Activated CD4-positive, alpha-beta T cell treated with anti-CD3 and anti-CD28 coated beads, Interleukin-2, amount 10 ng/mL, durations not matched to agents 24 days and 14 days (primary cell): Measurements from ENCODE around the gene DDX23. TPM values are rescaled to one million over a fixed set of nuclear protein-coding genes. Genes with fewer than 3 reads are reported as not detected.
A peak's percentile ranks its signal among the peaks of the same experiment; 100 is the strongest.

Source experiments
- DNase-seq: peaks from one replicate; pipeline ENCODE4 v3.0.0; 2022
- H3K27ac Mint-ChIP-seq: one replicate; pipeline ENCODE4 v1.8.0; 2022; ENCODE audit warnings: mild to moderate bottlenecking, mixed read lengths
- H3K27me3 Mint-ChIP-seq: one replicate; pipeline ENCODE4 v1.8.0; 2022; ENCODE audit warnings: mixed read lengths
- H3K36me3 Mint-ChIP-seq: one replicate; pipeline ENCODE4 v1.8.0; 2022; ENCODE audit warnings: low read depth, mild to moderate bottlenecking, mixed read lengths
- H3K4me1 Mint-ChIP-seq: one replicate; pipeline ENCODE4 v1.8.0; 2021; ENCODE audit warnings: mixed read lengths
- H3K4me3 Mint-ChIP-seq: one replicate; pipeline ENCODE4 v1.8.0; 2022; ENCODE audit warnings: mild to moderate bottlenecking, moderate library complexity, mixed read lengths
- H3K9me3 Mint-ChIP-seq: one replicate; pipeline ENCODE4 v1.8.0; 2021; ENCODE audit warnings: mixed read lengths
- intact Hi-C: fragments of 100-400 bp; cut with micrococcal nuclease; formaldehyde crosslinking; loops from one replicate; pipeline ENCODE4 v1.15.1; 2023
- total RNA-seq: library from RNA; stranded (reverse); gene quantifications from 2 replicates; pipeline ENCODE4 v1.2.3, GENCODE V29; 2022

DDX23 gene
- total RNA-seq, 1 donor from 2014 or later = 122 TPM

DNA sequence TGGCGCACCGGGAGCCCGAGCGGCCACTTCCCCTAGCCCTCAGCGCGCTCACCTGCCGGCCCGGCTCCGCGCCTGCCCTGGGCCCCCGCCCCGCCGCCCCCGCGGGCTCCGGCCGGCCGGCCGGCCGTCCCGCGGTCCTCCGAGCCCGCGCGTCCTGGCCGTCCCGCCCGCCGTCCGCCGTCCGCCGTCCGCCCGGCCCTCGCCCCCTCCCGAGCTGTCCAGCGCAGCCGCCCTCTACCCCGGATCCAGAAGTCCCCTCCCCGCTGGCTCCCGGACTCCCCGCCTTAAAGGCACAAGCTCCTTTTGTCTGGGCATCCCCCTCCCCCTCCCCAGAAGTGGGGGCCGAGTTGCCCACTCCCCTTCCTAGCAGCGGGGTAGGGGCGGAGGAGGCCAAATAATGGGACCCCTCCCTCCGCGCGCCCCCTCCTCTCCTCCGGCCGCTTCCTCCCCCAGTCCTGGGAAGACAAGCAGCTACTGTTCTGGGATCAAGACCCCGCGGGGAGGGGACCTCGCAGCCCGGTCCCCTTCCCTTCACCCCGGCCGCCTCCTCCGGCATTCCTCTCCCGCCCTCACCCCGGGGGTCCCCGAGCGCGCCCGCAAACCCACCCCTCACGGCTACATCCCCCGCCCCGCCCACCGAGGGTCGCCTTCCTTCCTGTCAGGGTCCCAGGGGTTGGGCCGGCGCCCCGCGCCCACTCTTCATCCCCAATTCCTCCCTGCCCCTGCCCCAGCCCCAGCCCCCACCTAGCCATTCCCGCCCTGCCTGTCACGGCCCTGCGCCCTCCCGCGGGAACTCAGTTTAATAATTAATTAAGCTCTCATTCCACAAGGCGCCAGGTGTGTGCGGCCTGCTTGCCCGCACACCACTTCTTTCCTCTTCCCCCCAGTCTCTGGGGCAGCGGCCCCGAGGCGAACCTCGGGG is 62.8 kb downstream of the DDX23 start, which contains the start of gene ADCY6:
Gene ADCY6, minus strand, starts transcription at position 236 of the 922 bp plus-strand sequence. CDS start 5,655 bp downstream, outside the sequence.
- Mint-ChIP-seq H3K9me3 (no peaks in the 10 kb centered on the region), H3K27ac (no peak within 1 kb of the TSS), H3K27me3 (peaks cover 46% of the 10 kb centered on the region), H3K36me3 (no peaks in the 10 kb centered on the region), H3K4me1 (peaks cover 2% of the 10 kb centered on the region), H3K4me3 (peak within 1 kb of the TSS; percentile 72)
- DNase-seq = peak; percentile 63
- intact Hi-C loops = no loop called here

DNA sequence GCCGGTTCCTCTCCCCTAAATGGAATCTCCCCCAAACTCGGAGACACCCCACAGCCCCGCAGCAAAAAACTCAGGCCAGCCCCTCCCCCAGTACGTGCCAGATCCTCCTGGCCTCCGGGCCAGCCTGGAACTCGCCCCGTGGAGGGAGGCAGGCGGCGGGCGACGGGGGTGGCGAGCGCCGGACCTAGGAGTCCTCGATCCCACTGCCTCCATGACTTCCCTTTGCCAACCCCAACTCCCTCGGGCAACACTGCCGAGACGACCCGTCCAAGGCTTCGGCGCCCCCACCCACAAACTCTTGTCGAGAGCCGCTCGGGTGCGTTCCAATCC is 63.5 kb downstream of the DDX23 start:
- Mint-ChIP-seq H3K4me1 (peaks cover 2% of the 10 kb centered on the region), H3K9me3 (no peaks in the 10 kb centered on the region), H3K27me3 (peaks cover 46% of the 10 kb centered on the region), H3K36me3 (no peaks in the 10 kb centered on the region), H3K4me3 (peak overlapping the region; percentile 72), H3K27ac (no peak overlapping the region)
- no peak for DNase-seq
- intact Hi-C loops = no loop called here

DNA sequence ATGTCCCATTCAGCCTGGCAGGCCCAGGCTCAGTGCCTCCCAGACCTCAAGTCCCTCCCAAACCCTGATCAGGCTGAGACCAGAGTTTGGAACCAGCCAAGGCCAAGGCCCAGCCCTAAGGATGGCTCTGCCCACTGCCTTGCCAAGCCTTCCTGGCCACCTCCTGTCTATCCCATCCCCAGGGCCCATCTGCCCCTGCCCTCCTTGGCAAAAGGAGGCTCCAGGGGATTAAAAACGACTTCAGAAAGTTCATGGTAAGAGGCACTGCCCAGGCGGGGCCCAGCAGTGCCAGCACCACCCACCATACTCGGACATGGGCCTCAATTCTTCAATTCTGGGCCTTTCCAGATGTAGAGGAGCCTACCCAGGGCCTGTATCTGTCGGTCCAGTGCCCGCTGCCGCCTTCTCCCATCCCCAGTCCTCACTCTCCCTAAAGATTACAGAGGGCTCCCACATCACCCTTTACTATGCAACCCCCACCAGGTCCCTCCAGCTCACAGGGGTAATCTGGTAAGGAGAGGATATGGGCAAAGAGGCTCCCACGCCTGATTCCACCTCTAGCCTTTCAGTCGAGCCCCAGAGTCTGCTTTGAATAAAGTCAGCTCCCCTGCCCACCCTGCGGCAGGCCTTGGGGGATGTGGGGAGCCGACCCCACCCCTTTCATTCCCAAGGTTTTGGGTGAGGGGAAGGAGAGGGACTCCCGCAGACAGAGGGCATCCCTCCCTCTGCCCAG is 64.0 kb downstream of the DDX23 start:
- intact Hi-C loops = no loop called here
- Mint-ChIP-seq H3K27ac (no peak overlapping the region), H3K4me1 (peaks cover 2% of the 10 kb centered on the region), H3K9me3 (no peaks in the 10 kb centered on the region), H3K4me3 (peak overlapping the region; percentile 72), H3K27me3 (peaks cover 44% of the 10 kb centered on the region), H3K36me3 (no peaks in the 10 kb centered on the region)
- no peak for DNase-seq

DNA sequence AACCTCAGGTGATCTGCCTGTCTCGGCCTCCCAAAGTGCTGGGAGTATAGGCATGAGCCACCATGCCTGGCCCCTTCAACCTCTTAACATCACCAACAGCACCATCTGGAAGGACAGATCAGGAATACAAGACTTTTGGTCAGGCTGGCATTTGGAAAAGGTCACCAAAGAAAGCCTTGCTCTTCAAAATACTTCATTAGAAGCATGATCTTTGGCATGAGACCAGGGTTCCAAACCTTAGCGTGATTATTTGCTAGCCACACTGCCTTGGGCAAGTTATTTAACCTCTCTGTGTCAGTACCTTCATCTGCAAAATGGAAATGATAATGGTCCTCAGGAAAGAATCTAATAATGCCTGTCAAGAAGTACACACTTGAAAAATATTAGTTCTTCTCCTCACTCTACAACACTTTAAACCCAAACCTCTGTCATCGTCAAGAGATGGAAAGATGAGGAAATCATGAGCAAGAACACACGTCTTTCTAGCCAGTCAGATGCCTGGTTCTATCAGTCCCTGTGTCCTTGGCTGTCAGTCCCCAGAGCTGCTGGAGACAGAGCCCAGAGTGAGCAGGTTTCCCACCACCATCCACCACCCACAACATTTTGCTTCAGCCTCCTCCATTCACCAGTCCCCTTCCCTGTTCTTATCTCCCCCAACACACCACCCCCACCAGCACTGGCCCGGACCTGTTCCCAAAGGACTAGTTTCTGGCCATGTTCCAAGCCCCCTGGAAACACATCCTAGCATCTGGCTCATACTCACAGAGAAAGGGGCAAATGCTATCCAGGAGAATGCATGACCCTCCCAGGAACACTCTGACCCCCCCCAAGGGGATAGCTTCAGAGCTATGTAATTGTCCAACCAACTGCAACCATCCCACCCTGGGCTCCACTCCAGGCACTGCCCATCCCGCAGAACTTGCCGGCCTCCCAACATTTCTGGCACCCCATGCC is 65.1 kb downstream of the DDX23 start:
- H3K27me3 Mint-ChIP-seq = peaks cover 45% of the 10 kb centered on the region
- H3K27ac Mint-ChIP-seq = no peak overlapping the region
- intact Hi-C loops = no loop called here
- DNase-seq = no peak
- H3K4me3 Mint-ChIP-seq = no peak overlapping the region
- H3K4me1 Mint-ChIP-seq = peaks cover 2% of the 10 kb centered on the region
- no peaks in the 10 kb centered on the region for H3K9me3 Mint-ChIP-seq
- H3K36me3 Mint-ChIP-seq = no peaks in the 10 kb centered on the region

DNA sequence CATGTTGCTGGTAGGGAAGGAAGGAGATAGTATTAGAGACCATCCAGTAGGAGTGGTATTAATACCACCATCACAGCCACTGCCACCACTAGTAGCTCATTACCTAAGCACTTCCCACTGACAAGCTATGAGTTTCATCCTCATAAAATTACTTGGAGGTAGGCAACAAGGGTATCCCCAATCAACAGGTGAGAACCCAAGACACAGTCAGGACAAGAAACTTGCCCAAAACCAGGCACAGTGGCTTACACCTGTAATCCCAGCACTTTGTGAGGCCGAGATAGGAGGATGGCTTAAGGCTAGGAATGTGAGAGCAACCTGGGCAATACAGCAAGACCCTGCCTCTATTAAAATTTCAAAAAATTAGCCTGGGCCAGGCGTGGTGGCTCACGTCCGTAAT is 68.5 kb downstream of the DDX23 start:
- Mint-ChIP-seq H3K4me3 (no peak overlapping the region), H3K36me3 (no peaks in the 10 kb centered on the region), H3K27ac (no peak overlapping the region), H3K9me3 (no peaks in the 10 kb centered on the region), H3K4me1 (no peaks in the 10 kb centered on the region), H3K27me3 (peaks cover 30% of the 10 kb centered on the region)
- DNase-seq = no peak
- intact Hi-C loops = no loop called here

DNA sequence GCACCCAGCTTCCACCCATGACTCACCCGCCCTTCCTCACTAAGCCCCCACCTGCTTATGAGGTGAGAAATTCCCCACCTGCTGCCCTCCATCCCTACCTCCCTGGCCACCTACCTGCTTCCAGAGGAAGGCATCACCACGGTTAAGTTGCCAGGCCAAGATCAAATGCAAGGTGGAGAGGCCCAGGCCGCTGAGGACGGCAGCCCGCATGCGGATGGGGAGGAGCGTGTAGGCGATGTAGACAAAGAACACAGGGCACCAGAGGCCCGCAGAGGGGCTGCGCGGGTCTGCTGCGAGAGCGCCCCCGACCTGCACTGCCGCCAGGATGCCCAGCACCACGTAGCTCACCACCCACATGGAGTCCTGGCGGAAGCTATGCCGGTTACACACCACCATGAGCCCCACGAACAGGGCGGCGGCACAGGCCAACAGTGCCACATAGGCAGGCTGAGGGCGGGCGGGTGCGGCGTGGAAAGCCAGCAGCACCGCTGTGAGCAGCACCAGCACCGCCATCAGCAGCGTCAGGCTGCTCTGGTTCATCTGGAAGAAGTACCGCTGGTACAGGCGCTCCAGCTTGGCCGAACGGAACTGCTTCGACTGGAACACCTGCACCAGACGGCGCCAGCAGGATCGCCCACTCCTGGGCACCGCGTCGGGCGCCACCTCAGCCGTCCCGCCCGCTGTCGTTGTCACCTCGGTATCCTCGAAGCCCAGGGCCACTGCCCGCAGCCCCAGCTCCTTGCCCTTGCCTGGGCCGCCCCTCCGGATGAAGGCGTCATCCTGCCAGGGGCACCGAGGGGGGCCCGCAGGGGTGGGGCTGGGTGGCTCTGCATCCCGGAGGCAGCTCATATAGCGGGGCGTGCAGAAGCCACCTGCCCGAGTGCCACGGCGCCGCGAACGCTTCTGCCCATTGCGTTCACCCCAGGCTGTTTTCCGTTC is 69.2 kb downstream of the DDX23 start:
- no peak overlapping the region for H3K27ac Mint-ChIP-seq
- H3K36me3 Mint-ChIP-seq = no peaks in the 10 kb centered on the region
- peaks cover 23% of the 10 kb centered on the region for H3K27me3 Mint-ChIP-seq
- intact Hi-C loops = no loop called here
- no peak for DNase-seq
- no peaks in the 10 kb centered on the region for H3K4me1 Mint-ChIP-seq
- no peak overlapping the region for H3K4me3 Mint-ChIP-seq
- no peaks in the 10 kb centered on the region for H3K9me3 Mint-ChIP-seq

DNA sequence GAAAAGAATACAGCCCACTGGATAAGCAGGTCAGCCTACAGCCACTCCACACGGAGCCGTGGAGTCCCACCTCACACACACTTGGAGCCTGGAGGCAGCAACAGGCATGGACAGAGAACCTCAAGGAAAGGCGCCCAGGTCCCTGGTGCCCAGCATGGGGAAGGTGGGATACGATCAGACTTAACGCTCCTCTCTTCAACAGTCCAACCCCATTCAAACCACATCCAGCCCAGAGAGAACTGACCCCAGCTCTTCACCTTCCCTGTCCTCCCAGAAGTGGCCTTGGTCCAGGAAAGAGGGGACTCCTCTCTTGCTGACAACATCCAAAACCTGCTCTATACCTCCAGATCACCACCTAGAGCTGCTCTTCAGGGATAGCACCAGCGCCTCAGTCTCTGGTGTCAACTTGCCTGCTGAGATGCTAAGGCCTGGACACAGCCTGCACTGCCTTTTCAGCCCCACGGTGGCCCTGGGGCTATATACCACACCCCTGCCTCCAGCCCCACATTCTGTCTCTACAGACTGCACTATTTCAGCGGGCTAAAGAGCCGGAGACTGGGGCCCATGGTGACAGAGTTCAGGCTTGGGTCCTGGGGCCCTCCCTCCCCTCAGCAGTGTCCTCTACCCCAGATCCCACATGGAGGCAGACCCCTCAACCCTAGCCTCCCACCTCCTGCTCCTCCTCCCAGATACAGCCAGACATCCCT is 70.1 kb downstream of the DDX23 start:
- Mint-ChIP-seq H3K27ac (no peak overlapping the region), H3K4me3 (no peak overlapping the region), H3K27me3 (peaks cover 15% of the 10 kb centered on the region), H3K9me3 (no peaks in the 10 kb centered on the region), H3K36me3 (no peaks in the 10 kb centered on the region), H3K4me1 (no peaks in the 10 kb centered on the region)
- intact Hi-C loops = no loop called here
- no peak for DNase-seq

DNA sequence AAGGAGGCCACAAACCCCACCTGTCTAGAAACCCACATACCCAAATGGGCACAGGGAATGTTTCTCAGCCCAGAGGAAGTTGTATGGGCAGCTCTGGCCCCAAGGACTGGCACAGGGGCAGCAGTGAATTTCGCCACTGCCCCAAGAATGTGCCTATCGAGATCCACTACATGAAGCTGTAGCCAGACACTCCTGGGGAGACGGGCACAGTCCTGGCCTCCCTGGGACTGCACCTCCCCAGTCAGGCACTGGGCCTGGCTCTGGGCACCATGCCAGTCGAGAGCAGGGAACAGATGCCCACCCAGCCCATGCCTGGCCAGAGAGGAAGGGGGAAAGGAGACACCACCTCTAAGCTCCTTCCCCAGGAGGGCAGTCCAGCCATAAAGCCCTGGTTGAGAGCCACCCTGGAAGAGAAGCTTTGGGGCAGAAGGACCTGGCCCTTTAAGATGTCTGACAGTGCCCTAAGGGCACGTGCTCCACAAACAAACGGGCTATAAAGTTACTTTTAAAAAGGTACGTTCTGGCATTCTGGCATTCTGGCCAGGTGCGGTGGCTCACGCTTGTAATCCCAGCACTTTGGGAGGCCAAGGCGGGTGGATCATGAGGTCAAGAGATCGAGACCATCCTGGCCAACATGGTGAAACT is 71.5 kb downstream of the DDX23 start:
- H3K36me3 Mint-ChIP-seq = no peaks in the 10 kb centered on the region
- no peak for DNase-seq
- no peaks in the 10 kb centered on the region for H3K4me1 Mint-ChIP-seq
- no peak overlapping the region for H3K27ac Mint-ChIP-seq
- no peak overlapping the region for H3K4me3 Mint-ChIP-seq
- intact Hi-C loops = no loop called here
- H3K9me3 Mint-ChIP-seq = no peaks in the 10 kb centered on the region
- peaks cover 7% of the 10 kb centered on the region for H3K27me3 Mint-ChIP-seq

DNA sequence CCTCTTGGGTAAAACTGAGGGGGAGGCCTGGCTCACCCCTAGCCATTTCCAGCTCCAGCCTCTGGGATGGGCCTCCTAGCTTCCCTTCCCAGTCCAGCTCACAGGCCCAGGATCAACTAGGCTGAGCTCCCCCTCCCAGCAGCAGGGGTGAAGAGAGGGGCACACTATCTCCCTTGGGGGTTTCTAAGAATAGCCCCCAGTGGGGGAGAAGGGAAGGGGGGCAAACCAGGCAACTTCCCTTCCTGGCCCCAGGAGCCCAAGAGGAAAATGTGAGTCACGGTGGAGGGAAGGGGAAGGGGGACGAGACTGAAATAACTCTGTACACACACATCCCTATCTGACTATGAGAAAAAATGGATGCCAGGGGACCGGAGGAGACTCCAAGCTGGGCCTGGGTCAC is 72.1 kb downstream of the DDX23 start:
- H3K4me1 Mint-ChIP-seq = no peaks in the 10 kb centered on the region

More for the DNA sequence above, 72.1 kb downstream of the DDX23 start:
- no peaks in the 10 kb centered on the region for H3K36me3 Mint-ChIP-seq
- no peaks in the 10 kb centered on the region for H3K9me3 Mint-ChIP-seq
- no peak overlapping the region for H3K4me3 Mint-ChIP-seq
- intact Hi-C loops = no loop called here
- peaks cover 5% of the 10 kb centered on the region for H3K27me3 Mint-ChIP-seq
- no peak for DNase-seq
- H3K27ac Mint-ChIP-seq = no peak overlapping the region
